GM23338 (cell line): ENCODE results near the gene TBCD. TPM values are rescaled to one million over a fixed set of nuclear protein-coding genes. Genes with fewer than 3 reads are reported as not detected.

Source experiments
- ATAC-seq: fragments of 200-7000 bp; cut with Tn5 transposase; 3 replicates; pipeline ENCODE4 v1.9.1; 2020
- DNase-seq: peaks from one replicate; pipeline ENCODE4 v3.0.0-alpha.2; 2015; ENCODE audit warnings: low spot score
- H2AFZ ChIP-seq: fragments of 200-600 bp; sonication (generic); 2 replicates; pipeline ENCODE4 v1.8.0; 2016; ENCODE audit warnings: antibody characterized with exemption, mild to moderate bottlenecking, moderate library complexity
- H3F3A ChIP-seq: fragments of 200-600 bp; sonication (generic); replicated peaks from 2 replicates; pipeline ENCODE4 v1.8.0; 2017; ENCODE audit warnings: antibody characterized with exemption, mixed run types, low read depth
- H3K27ac ChIP-seq: fragments of 200-600 bp; sonication (generic); 2 replicates; pipeline ENCODE4 v1.6.1; 2016; ENCODE audit warnings: low read depth
- H3K27me3 ChIP-seq: fragments of 200-600 bp; sonication (generic); 2 replicates; pipeline ENCODE4 v1.8.0; 2016; ENCODE audit warnings: mild to moderate bottlenecking, mixed run types, moderate library complexity; ENCODE audit not compliant: insufficient read depth
- H3K36me3 ChIP-seq: fragments of 200-600 bp; sonication (generic); 2 replicates; pipeline ENCODE4 v1.8.0; 2016; ENCODE audit warnings: mild to moderate bottlenecking; ENCODE audit not compliant: insufficient read depth
- H3K4me1 ChIP-seq: fragments of 200-600 bp; sonication (generic); 2 replicates; pipeline ENCODE4 v1.8.0; 2016; ENCODE audit warnings: mild to moderate bottlenecking, moderate library complexity; ENCODE audit not compliant: insufficient read depth
- H3K4me2 ChIP-seq: fragments of 200-600 bp; sonication (generic); 2 replicates; pipeline ENCODE4 v1.7.1; 2017; ENCODE audit warnings: mixed run types
- H3K4me3 ChIP-seq: fragments of 200-600 bp; sonication (generic); 2 replicates; pipeline ENCODE4 v1.6.1; 2016; ENCODE audit warnings: mixed run types
- H3K79me2 ChIP-seq: fragments of 200-600 bp; sonication (generic); replicated peaks from 2 replicates; pipeline ENCODE4 v1.8.0; 2017; ENCODE audit warnings: mild to moderate bottlenecking; ENCODE audit not compliant: insufficient read depth
- H3K9me2 ChIP-seq: fragments of 200-600 bp; sonication (generic); 2 replicates; pipeline ENCODE4 v1.8.0; 2017; ENCODE audit not compliant: insufficient read depth
- H4K20me1 ChIP-seq: fragments of 200-600 bp; sonication (generic); replicated peaks from 2 replicates; pipeline ENCODE4 v1.8.0; 2017; ENCODE audit warnings: mild to moderate bottlenecking; ENCODE audit not compliant: insufficient read depth
- H3K27ac Mint-ChIP-seq: 2 replicates; pipeline ENCODE4 v1.8.0; 2020; ENCODE audit warnings: inconsistent platforms, mild to moderate bottlenecking, moderate library complexity, mixed read lengths
- H3K27me3 Mint-ChIP-seq: 3 replicates; pipeline ENCODE4 v1.8.0; 2022; ENCODE audit warnings: low read depth, mild to moderate bottlenecking, moderate library complexity, mixed read lengths, inconsistent platforms; ENCODE audit not compliant: insufficient read depth, poor library complexity
- H3K36me3 Mint-ChIP-seq: 3 replicates; pipeline ENCODE4 v1.8.0; 2021; ENCODE audit warnings: low read depth, mild to moderate bottlenecking, inconsistent platforms, moderate library complexity, mixed read lengths
- H3K4me1 Mint-ChIP-seq: 3 replicates; pipeline ENCODE4 v1.8.0; 2020; ENCODE audit warnings: mild to moderate bottlenecking, inconsistent platforms, mixed read lengths
- H3K4me3 Mint-ChIP-seq: 3 replicates; pipeline ENCODE4 v1.8.0; 2021; ENCODE audit warnings: moderate library complexity, mild to moderate bottlenecking, inconsistent platforms, mixed read lengths
- H3K9me3 Mint-ChIP-seq: 3 replicates; pipeline ENCODE4 v1.8.0; 2020; ENCODE audit warnings: moderate library complexity, mild to moderate bottlenecking, inconsistent platforms, mixed read lengths
- CREB1 ChIP-seq: fragments of 250-450 bp; sonication (Bioruptor Pico); IDR thresholded peaks from 2 replicates; pipeline ENCODE4 v1.5.0; 2020; ENCODE audit warnings: low read depth, mild to moderate bottlenecking, moderate library complexity
- CTCF ChIP-seq, 2 experiments: fragments of 200-600 bp in 1 of 2; sonication (generic) in 1 of 2; conservative IDR thresholded peaks; 2 replicates each; pipeline versions ENCODE4 v1.5.1 to v1.6.1; 2016 to 2017; ENCODE audit warnings: antibody characterized with exemption in 2 of 2, low read depth in 2 of 2, mild to moderate bottlenecking in 2 of 2, moderate library complexity in 1 of 2
- ETS1 ChIP-seq: IDR thresholded peaks from 2 replicates; pipeline ENCODE4 v1.6.1; 2016; ENCODE audit warnings: antibody characterized with exemption
- EZH2 ChIP-seq: fragments of 200-600 bp; sonication (generic); IDR thresholded peaks from one replicate; pipeline ENCODE4 v1.8.0; 2017; ENCODE audit warnings: antibody characterized with exemption, mild to moderate bottlenecking, low read depth; ENCODE audit not compliant: unreplicated experiment
- EZH2phosphoT487 ChIP-seq: fragments of 200-600 bp; sonication (generic); IDR thresholded peaks from one replicate; pipeline ENCODE4 v1.8.1; 2018; ENCODE audit warnings: antibody characterized with exemption; ENCODE audit not compliant: unreplicated experiment
- JUNB ChIP-seq: IDR thresholded peaks from one replicate; pipeline ENCODE4 v1.6.1; 2016; ENCODE audit warnings: antibody characterized with exemption; ENCODE audit not compliant: unreplicated experiment
- NANOG ChIP-seq: IDR thresholded peaks from 2 replicates; pipeline ENCODE4 v1.6.1; 2016; ENCODE audit warnings: antibody characterized with exemption, borderline replicate concordance
- POLR2AphosphoS5 ChIP-seq: IDR thresholded peaks from 2 replicates; pipeline ENCODE4 v1.6.1; 2016; ENCODE audit warnings: antibody characterized with exemption, low read depth
- REST ChIP-seq: IDR thresholded peaks from one replicate; pipeline ENCODE4 v1.6.1; 2018; ENCODE audit warnings: antibody characterized with exemption; ENCODE audit not compliant: unreplicated experiment
- STAT1 ChIP-seq: IDR thresholded peaks from one replicate; pipeline ENCODE4 v1.6.1; 2016; ENCODE audit warnings: antibody characterized with exemption; ENCODE audit not compliant: unreplicated experiment
- ZNF114 ChIP-seq: fragments of 250-450 bp; sonication (Bioruptor Pico); IDR thresholded peaks from 2 replicates; pipeline ENCODE4 v1.5.0; 2020; ENCODE audit warnings: mild to moderate bottlenecking, moderate library complexity
- ZNF331 ChIP-seq: fragments of 250-450 bp; sonication (Bioruptor Pico); IDR thresholded peaks from 2 replicates; pipeline ENCODE4 v1.5.0; 2020; ENCODE audit warnings: low read depth, mild to moderate bottlenecking, moderate library complexity
- ZNF462 ChIP-seq: fragments of 250-450 bp; sonication (Bioruptor Pico); IDR thresholded peaks from 2 replicates; pipeline ENCODE4 v1.5.0; 2020; ENCODE audit warnings: mild to moderate bottlenecking, moderate library complexity
- polyA plus RNA-seq: library from polyadenylated mRNA; unstranded; fragments of >200 nt; fragmentation: Nextera tagmentation; extraction: Ambion mirVana; gene quantifications from 2 replicates; pipeline ENCODE4 v1.2.1, GENCODE V29; 2016
- total RNA-seq: library from RNA; depleted of rRNA; stranded (reverse); fragments of >200 nt; shearing (Covaris generic); gene quantifications from 2 replicates; pipeline ENCODE4 v1.2.3, GENCODE V29; 2014

Gene TBCD
- total and polyA plus RNA-seq, 2 experiments from 2014 or later, result 75.0 to 116 TPM

- H3K27me3 ChIP-seq, result no peaks in the 10 kb centered on the region
- no peaks in the 10 kb centered on the region for H3F3A ChIP-seq
- H3K4me3 ChIP-seq, result no peak overlapping the region
- Mint-ChIP-seq H3K4me1 (peaks cover 10% of the 10 kb centered on the region), H3K4me3 (no peak overlapping the region), H3K36me3 (peaks cover 45% of the 10 kb centered on the region), H3K27ac (no peak overlapping the region), H3K27me3 (peaks cover 13% of the 10 kb centered on the region), H3K9me3 (peaks cover 24% of the 10 kb centered on the region)
- TF ChIP-seq NANOG (no peak), ETS1 (no peak), REST (no peak), ZNF331 (CRISPR knock-in tag) (no peak), CTCF (conservative IDR thresholded peaks at IDR 0.05; ENCODE audit: low read depth in 2 of 2) (no peak), CREB1 (CRISPR knock-in tag) (no peak), EZH2phosphoT487 (no peak), EZH2 (no peak), ZNF114 (CRISPR knock-in tag) (no peak), ZNF462 (CRISPR knock-in tag) (no peak), POLR2AphosphoS5 (no peak), STAT1 (no peak), JUNB (no peak)
- peaks cover 6% of the 10 kb centered on the region; the same call in 1 of the 2 replicates for H3K36me3 ChIP-seq
- H3K4me1 ChIP-seq, result no peaks in the 10 kb centered on the region
- H4K20me1 ChIP-seq, result no peaks in the 10 kb centered on the region; the same call in 1 of the 2 replicates
- no peak overlapping the region for H2AFZ ChIP-seq
- no peak overlapping the region for H3K27ac ChIP-seq
- no peak overlapping the region for H3K4me2 ChIP-seq
- no peaks in the 10 kb centered on the region for H3K9me2 ChIP-seq
- ATAC-seq (no peak), DNase-seq (no peak)
- H3K79me2 ChIP-seq, result peaks cover 21% of the 10 kb centered on the region
These were observed 53.4 kb downstream of the TBCD start for GRCh38 chr17:82805254-82805653.
